ENCODE data around the gene HIBCH. TPM values are rescaled to one million over a fixed set of nuclear protein-coding genes. Genes with fewer than 3 reads are reported as not detected.

The HIBCH gene
- total and polyA plus RNA-seq, 2 of the 13 experiments (the other 11 are each of a cell fraction or from before 2014, with no cell fraction given) = 18.8 to 49.5 TPM

DNA sequence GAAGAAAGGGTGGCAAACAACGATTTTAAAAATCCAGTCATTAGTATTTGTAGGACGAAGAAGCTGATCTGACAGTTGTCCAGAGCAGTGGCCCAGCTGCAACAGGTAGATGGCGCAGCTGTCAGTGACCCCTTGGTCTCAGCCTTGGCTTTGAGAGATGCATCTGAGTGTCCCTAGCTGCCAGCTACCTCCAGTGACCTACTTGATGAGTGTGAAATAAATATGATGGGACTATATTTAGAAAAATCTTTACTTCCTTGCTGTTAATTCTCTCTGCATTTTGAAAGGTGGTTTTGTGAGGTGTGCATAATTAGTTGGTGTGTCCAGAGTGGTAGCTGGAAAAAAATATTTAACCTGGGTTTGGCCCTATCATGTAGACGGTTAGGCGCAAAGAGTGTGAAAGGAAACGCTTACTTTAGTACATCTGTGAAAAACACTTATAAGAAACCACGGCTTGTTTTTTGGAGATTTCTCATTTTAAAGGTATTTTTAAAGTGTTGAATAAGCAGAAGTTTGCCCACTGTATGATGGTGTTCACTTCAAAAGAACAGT lies 24.7 kb upstream of the HIBCH start (continued):
- TF ChIP-seq, protein P1, sequence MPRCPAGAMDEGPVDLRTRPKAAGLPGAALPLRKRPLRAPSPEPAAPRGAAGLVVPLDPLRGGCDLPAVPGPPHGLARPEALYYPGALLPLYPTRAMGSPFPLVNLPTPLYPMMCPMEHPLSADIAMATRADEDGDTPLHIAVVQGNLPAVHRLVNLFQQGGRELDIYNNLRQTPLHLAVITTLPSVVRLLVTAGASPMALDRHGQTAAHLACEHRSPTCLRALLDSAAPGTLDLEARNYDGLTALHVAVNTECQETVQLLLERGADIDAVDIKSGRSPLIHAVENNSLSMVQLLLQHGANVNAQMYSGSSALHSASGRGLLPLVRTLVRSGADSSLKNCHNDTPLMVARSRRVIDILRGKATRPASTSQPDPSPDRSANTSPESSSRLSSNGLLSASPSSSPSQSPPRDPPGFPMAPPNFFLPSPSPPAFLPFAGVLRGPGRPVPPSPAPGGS (CRISPR knock-in tag; IDR thresholded peaks at IDR 0.05) = peak; percentile 5; the same call in 1 of the 2 replicates
- TF ChIP-seq ZNF234 (CRISPR knock-in tag; conservative IDR thresholded peaks at IDR 0.05) (no peak), ZNF619 (CRISPR knock-in tag; IDR thresholded peaks at IDR 0.05) (no peak), SCMH1 (CRISPR knock-in tag; IDR thresholded peaks at IDR 0.05; ENCODE audit: borderline replicate concordance) (no peak), ZNF136 (CRISPR knock-in tag; IDR thresholded peaks at IDR 0.05; ENCODE audit: low read depth) (peak; percentile 35; the same call in 1 of the 2 replicates), NFIC (IDR thresholded peaks at IDR 0.05; ENCODE audit: low read length) (no peak), NFYC (CRISPR knock-in tag; IDR thresholded peaks at IDR 0.05) (no peak), ATF4 (CRISPR knock-in tag; IDR thresholded peaks at IDR 0.05) (no peak), GRHL1 (CRISPR knock-in tag; conservative IDR thresholded peaks at IDR 0.05) (no peak), JUN (CRISPR knock-in tag; IDR thresholded peaks at IDR 0.05) (no peak), RARA (CRISPR knock-in tag; IDR thresholded peaks at IDR 0.05) (no peak; the same call in 1 of the 2 replicates), U2AF1 (optimal IDR thresholded peaks at IDR 0.05; ENCODE audit: low read depth, low read length) (no peak), HMGXB4 (CRISPR knock-in tag; IDR thresholded peaks at IDR 0.05; ENCODE audit: borderline replicate concordance in 1 of 2, low read depth in 1 of 2) (peak in 1 of 2 experiments; percentile 91; a peak in 2 of 4 replicates), RXRA (CRISPR knock-in tag; IDR thresholded peaks at IDR 0.05) (peak; percentile 7; the same call in 1 of the 2 replicates), ZMYM3 (CRISPR knock-in tag; IDR thresholded peaks at IDR 0.05) (no peak), HDAC2 (CRISPR knock-in tag; IDR thresholded peaks at IDR 0.05) (peak; percentile 33; the same call in 1 of the 2 replicates), ZNF343 (CRISPR knock-in tag; IDR thresholded peaks at IDR 0.05) (no peak), ZNF331 (CRISPR knock-in tag; IDR thresholded peaks at IDR 0.05) (peak; percentile 57; the same call in 1 of the 2 replicates), GATA4 (IDR thresholded peaks at IDR 0.05; ENCODE audit: borderline replicate concordance, low read depth) (no peak)
- TF ChIP-seq, protein P2, sequence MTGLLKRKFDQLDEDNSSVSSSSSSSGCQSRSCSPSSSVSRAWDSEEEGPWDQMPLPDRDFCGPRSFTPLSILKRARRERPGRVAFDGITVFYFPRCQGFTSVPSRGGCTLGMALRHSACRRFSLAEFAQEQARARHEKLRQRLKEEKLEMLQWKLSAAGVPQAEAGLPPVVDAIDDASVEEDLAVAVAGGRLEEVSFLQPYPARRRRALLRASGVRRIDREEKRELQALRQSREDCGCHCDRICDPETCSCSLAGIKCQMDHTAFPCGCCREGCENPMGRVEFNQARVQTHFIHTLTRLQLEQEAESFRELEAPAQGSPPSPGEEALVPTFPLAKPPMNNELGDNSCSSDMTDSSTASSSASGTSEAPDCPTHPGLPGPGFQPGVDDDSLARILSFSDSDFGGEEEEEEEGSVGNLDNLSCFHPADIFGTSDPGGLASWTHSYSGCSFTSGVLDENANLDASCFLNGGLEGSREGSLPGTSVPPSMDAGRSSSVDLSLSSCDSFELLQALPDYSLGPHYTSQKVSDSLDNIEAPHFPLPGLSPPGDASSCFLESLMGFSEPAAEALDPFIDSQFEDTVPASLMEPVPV (CRISPR knock-in tag; IDR thresholded peaks at IDR 0.05) = no peak
